Activated CD8-positive, alpha-beta T cell treated with anti-CD3 and anti-CD28 coated beads for 36 hours (primary cell): ENCODE measurements around the gene ZNF480. TPM values are rescaled to one million over a fixed set of nuclear protein-coding genes. Genes with fewer than 3 reads are reported as not detected.
A peak's percentile ranks its signal among the peaks of the same experiment; 100 is the strongest.

ENCODE experiments used
- ATAC-seq: fragments of 200-7000 bp; cut with Tn5 transposase; one replicate; pipeline ENCODE4 v1.10.0; 2021; ENCODE audit warnings: mild to moderate bottlenecking, moderate library complexity
- CTCF ChIA-PET: fragments of 350-600 bp; sonication (Branson Sonifier 250); formaldehyde crosslinking; loops from one replicate; lab custom pipeline; 2021; ENCODE audit warnings: antibody characterized with exemption; lab: Charles Lee
- POLR2A ChIA-PET: fragments of 350-600 bp; sonication (Branson Sonifier 250); formaldehyde crosslinking; loops from one replicate; lab custom pipeline; 2021; ENCODE audit warnings: antibody characterized with exemption; lab: Charles Lee
- DNase-seq: peaks from one replicate; pipeline ENCODE4 v3.0.0-alpha.2; 2020
- H3K27ac Mint-ChIP-seq: one replicate; pipeline ENCODE4 v1.8.0; 2021; ENCODE audit warnings: mild to moderate bottlenecking, mixed read lengths
- H3K27me3 Mint-ChIP-seq: one replicate; pipeline ENCODE4 v1.8.0; 2021; ENCODE audit warnings: mixed read lengths
- H3K36me3 Mint-ChIP-seq: one replicate; pipeline ENCODE4 v1.8.0; 2021; ENCODE audit warnings: low read depth, mixed read lengths
- H3K4me1 Mint-ChIP-seq: one replicate; pipeline ENCODE4 v1.8.0; 2021; ENCODE audit warnings: low read depth, mixed read lengths
- H3K4me3 Mint-ChIP-seq: one replicate; pipeline ENCODE4 v1.8.0; 2021; ENCODE audit warnings: mild to moderate bottlenecking, moderate library complexity, mixed read lengths
- H3K9me3 Mint-ChIP-seq: one replicate; pipeline ENCODE4 v1.8.0; 2021; ENCODE audit warnings: mixed read lengths
- CTCF ChIP-seq: fragments of 200-600 bp; IDR thresholded peaks from one replicate; pipeline ENCODE4 v1.8.0; 2022; ENCODE audit warnings: antibody characterized with exemption, mild to moderate bottlenecking
- intact Hi-C: fragments of 100-400 bp; cut with micrococcal nuclease; formaldehyde crosslinking; loops from one replicate; pipeline ENCODE4 v1.10.0; 2022
- microRNA-seq: library from miRNA; unstranded; fragments of <30 nt; microRNA quantifications from one replicate; pipeline ENCODE4 v1.2.0, GENCODE V29; 2022; ENCODE audit warnings: borderline microRNAs expressed, borderline replicate concordance
- total RNA-seq, 2 experiments: library from RNA; stranded (reverse); gene quantifications; one replicate each; pipeline ENCODE4 v1.2.3, GENCODE V29; 2021

ZNF480 gene
- total RNA-seq, 2 experiments from 2014 or later = 2.6 to 3.2 TPM

DNA sequence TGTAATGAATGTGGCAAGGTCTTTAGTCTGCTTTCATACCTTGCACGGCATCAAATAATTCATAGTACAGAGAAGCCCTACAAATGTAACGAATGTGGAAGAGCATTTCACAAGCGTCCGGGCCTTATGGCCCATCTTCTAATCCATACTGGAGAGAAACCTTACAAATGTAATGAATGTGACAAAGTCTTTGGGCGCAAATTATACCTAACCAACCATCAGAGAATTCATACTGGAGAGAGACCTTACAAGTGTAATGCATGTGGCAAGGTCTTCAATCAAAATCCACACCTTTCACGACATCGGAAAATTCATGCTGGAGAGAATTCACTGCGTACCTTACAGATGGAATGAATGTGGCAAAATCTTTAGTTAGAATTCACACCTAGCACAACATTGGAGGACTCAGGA, 69.5 kb downstream of the ZNF480 start:
- H3K4me1 Mint-ChIP-seq = peaks cover 11% of the 10 kb centered on the region
- ATAC-seq (no peak), DNase-seq (no peak)
- ChIA-PET POLR2A (no interaction called here), CTCF (no interaction called here)
- H3K9me3 Mint-ChIP-seq = peaks cover 48% of the 10 kb centered on the region
- no peak overlapping the region for H3K4me3 Mint-ChIP-seq
- no peak for TF ChIP-seq CTCF
- no peaks in the 10 kb centered on the region for H3K27me3 Mint-ChIP-seq
- intact Hi-C loops = no loop called here
- peaks cover 56% of the 10 kb centered on the region for H3K36me3 Mint-ChIP-seq
- H3K27ac Mint-ChIP-seq = no peak overlapping the region

GRCh38 chr19:52369559-52370340, 72.8 kb downstream of the ZNF480 start, which contains the start of gene ZNF880:
Gene ZNF880, plus strand, starts transcription at chr19:52369923. Its CDS starts 43 bp downstream, at chr19:52369966.
- ATAC-seq = peak; percentile 99
- intact Hi-C loops = no loop called here

GRCh38 chr19:52370341-52370710, 73.4 kb downstream of the ZNF480 start:
- intact Hi-C loops = no loop called here
- Mint-ChIP-seq H3K36me3 (peaks cover 68% of the 10 kb centered on the region), H3K27me3 (no peaks in the 10 kb centered on the region), H3K9me3 (peaks cover 50% of the 10 kb centered on the region), H3K4me3 (peak overlapping the region; percentile 95), H3K27ac (peak overlapping the region; percentile 98), H3K4me1 (peaks cover 11% of the 10 kb centered on the region)
- DNase-seq (no peak), ATAC-seq (no peak)
- ChIA-PET CTCF (no interaction called here), POLR2A (no interaction called here)
- TF ChIP-seq CTCF = no peak

More at GRCh38 chr19:52369559-52370340, 72.8 kb downstream of the ZNF480 start, which contains the start of gene ZNF880:
- POLR2A ChIA-PET = interaction anchor here (0.5 to 1.4 kb wide), 2 partner anchors 29 to 320 kb away, joined by 3 to 7 read pairs; no protein-coding TSS in a partner anchor
- H3K4me3 Mint-ChIP-seq = peak within 1 kb of the TSS; percentile 95
- TF ChIP-seq CTCF = no peak
- H3K4me1 Mint-ChIP-seq = peaks cover 11% of the 10 kb centered on the region
- no peaks in the 10 kb centered on the region for H3K27me3 Mint-ChIP-seq
- CTCF ChIA-PET = no interaction called here
- H3K36me3 Mint-ChIP-seq = peaks cover 68% of the 10 kb centered on the region
- peaks cover 49% of the 10 kb centered on the region for H3K9me3 Mint-ChIP-seq
- H3K27ac Mint-ChIP-seq = peak within 1 kb of the TSS; percentile 98
- peak; percentile 95 for DNase-seq

Small RNAs within 50 kb of the gene (microRNA-seq; reads per million reads assigned to microRNA genes)
- 8.8 reads per million, percentile 29 among the genes with 10 or more reads in this experiment for gene MIR643

Other genes with a start within 250 kb of the ZNF480 start
- 10 to 100 TPM; 15.8 to 16.3 TPM for gene ZNF432, start 248.3 kb upstream of the ZNF480 start, total RNA-seq
- 10 to 100 TPM; 19.2 to 22.7 TPM for gene ZNF841, start 201.4 kb upstream of the ZNF480 start, total RNA-seq
- 10 to 100 TPM; 11.2 to 11.7 TPM for gene ZNF616, start 157.2 kb upstream of the ZNF480 start, total RNA-seq
- gene ZNF836, start 125.5 kb upstream of the ZNF480 start, total RNA-seq = 10 to 100 TPM; 10.3 to 12.6 TPM
- 100 to 1,000 TPM; 236 to 237 TPM for gene PPP2R1A, start 107.1 kb upstream of the ZNF480 start, total RNA-seq
- gene ZNF766, start 27.6 kb upstream of the ZNF480 start, total RNA-seq = 10 to 100 TPM; 30.7 to 32.9 TPM
- gene ZNF610, start 39.1 kb downstream of the ZNF480 start, total RNA-seq = 1 to 10 TPM; 1.4 to 3.2 TPM
- gene ZNF880, start 72.8 kb downstream of the ZNF480 start, total RNA-seq = 10 to 100 TPM; 18.1 to 20.4 TPM
- 1 to 10 TPM; 6.8 to 8.3 TPM for gene ZNF528, start 100.7 kb downstream of the ZNF480 start, total RNA-seq
- not detected for gene ZNF534, start 132.0 kb downstream of the ZNF480 start, total RNA-seq
- gene ZNF578, start 156.4 kb downstream of the ZNF480 start, total RNA-seq = under 1 TPM; 0.72 to 0.86 TPM
- gene ZNF808, start 230.5 kb downstream of the ZNF480 start, total RNA-seq = 10 to 100 TPM; 32.4 to 32.5 TPM